Stimulated activated CD4-positive, alpha-beta T cell treated with anti-CD3 and anti-CD28 coated beads, Interleukin-2, amount 100 ng/mL, for 48 hours (primary cell): ENCODE measurements around the gene HOXB1.

Source experiments
- DNase-seq, 2 donors: peaks; one replicate each; pipeline ENCODE4 v3.0.0-alpha.2; 2020

Gene HOXB1

DNA sequence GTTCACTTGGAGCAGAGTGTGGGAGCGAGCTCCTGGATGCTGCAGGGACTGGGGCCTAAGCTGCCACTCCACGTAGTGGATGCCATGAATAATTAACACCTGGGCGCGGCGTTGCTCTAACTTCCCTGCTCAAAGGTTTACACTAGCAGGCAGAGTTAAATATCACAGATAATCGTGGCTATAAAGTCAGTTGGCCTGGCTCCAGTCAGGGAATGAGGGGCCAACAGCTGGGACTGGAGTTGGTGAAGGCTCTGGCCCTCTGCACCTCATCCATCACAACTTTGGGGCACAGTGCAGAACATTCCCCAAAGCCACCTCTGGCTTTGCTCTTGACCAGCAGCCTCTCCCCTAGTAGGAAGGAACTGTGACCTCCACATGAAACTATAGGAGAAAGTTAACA lies 36.4 kb upstream of the HOXB1 start:
- no peak for DNase-seq

DNA sequence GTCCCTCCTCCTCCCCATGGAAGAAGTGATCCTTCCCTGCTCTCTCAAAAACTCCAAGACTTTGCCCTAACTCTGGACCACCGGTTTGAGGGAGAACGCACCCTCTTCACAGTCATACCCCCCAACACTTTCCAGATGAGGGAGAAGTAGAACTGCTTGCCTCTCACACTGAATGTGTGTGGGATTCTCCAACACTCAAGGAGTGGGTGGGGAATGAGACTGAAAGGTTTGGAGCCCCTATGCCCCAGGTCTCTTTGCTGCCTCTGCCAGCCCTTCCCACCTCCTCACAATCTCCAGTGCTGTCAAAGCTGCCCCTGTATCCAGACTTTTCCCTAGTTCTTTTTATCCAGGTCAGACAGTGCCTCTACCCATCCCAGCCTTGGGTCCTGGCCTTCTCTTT lies 35.9 kb upstream of the HOXB1 start:
- DNase-seq, result no peak

DNA sequence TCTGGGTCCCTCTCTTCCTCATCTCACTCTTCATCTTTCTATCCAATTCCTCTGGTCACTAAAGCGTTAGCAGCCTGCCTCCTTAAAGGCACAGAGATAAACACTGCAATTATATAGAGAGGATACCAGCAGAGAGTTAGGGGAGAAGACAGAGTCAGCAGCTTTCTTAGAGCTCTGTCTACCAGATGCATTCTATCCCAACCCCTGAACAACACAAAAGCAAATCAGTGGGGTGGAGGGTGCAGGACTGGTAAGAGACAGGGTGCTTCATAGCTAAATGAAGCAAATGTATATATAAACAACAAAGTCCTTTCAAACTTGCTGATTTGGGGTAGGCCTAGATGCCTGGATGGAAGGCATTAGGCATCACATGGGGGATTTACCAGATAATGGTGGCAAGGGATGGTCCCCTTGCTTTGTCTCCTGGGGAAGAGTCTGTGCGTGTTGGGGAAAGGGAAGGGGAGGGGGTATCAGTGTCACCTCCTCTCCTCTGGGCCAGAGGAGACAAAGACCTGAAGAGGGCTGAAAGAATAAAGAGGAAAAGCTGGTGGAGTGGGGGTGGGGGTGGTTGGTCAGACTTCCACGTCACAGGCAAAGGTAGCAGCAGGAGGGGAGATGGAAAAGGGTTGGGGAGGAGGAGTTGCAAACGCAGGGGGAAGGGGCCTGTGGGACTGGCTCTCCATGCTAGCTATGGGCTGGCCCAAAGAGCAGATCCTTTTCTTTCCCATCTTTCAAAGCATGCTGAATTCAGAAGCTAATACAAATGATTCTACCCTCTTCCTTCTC lies 35.3 kb upstream of the HOXB1 start:
- no peak for DNase-seq

DNA sequence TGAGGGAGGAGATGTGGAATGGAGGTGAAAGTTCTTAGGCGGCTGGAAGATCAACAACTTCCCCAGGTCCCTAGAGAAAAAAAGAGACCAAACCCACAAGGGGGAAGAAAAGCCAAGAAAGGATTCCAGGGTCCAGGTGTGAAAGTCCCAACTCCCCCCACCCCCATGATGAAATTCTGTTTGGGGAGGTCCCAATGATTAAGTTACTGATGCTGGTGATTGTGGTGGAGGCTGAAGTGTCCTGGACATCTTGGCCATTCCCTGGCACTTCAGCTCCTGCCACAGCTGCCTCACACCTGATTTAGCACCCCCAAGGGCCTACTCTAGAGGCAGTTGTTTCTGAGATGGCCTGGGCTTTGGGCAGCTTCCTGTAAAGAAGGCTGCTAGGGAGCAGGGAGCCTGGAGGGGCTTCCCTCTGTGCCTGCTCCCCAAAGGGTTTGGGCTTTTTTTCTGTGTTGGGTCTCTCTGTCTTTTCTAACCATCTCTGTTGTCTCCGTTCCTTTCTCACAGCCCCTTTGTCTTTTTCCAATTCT lies 34.3 kb upstream of the HOXB1 start:
- no peak for DNase-seq

DNA sequence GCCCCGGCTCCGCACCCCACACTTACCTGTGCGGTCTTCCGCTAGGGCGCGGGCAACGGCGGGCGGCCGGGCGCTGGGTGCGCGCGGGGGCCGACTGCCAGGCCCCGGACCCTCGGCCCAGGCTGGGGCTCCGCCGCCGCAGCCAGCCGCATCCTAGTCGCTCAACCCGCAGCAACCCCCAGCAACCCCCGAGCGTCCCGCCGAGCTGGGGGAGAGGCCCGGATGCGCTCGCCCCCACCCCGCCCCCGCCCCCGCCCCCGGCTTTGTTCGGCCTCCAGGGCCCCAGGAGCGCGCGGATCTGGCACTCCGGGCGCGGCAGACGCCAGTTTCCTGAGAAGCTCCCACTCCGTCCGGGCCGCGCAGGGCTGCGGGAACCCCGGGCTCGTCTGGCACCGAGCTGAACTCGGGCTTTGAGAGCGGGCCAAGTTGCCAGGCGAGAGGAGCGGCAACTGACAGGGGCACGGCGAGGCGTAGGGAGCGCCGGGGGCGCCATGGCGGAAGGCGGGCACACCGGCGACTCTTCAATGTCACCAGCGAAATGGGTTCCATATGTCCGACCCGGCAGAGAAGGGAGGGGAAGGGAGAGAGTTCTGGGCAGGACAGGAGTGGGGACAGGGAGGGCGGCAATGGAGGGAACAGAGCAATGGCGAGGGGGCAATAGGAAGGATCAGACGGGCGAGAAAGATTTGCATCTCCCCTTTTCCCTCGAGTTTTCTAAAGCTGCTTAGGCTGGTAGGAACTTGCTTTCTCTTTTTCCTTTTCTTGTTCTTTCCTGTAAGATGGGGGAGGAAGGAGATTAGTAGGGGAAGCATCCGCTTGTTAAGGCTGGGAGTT lies 33.6 kb upstream of the HOXB1 start:
- DNase-seq, result no peak

DNA sequence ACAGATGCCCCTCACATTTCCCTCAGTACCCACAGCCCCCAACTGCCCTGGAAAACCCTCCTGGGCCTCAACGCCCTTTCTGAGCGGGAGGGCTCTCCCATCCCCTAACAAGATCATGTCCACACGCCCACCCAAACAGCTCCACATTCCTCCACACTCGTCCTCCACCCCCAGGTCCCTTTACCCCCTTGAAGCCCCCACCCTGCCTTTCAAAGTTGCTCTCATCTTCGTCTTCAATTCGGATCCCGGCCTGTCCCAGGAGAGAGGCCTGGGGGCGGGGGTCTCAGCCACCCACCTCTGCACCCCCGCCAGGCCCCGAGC lies 33.0 kb upstream of the HOXB1 start:
- DNase-seq, result no peak

DNA sequence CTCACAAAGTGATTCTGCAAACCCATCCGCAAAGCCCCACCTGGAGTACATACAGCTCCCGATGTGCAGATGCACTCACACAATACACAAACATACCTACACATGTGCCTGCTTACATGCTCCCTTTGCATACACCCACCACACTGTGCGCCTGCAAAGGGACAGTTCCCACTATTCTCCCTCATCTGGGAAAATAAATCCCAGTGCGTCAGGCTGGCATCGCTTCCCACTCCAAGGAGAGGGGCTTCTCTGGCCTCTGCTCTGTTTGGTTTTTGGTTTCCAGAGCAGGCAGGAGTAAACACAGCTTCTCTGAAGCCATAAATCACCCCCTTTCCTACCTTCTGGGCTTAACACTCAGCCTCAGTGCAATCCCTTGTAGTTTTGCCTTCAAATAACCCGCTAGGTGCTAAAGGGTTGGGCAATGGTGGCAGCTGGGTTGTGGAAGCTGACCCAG lies 32.6 kb upstream of the HOXB1 start:
- DNase-seq, result no peak

DNA sequence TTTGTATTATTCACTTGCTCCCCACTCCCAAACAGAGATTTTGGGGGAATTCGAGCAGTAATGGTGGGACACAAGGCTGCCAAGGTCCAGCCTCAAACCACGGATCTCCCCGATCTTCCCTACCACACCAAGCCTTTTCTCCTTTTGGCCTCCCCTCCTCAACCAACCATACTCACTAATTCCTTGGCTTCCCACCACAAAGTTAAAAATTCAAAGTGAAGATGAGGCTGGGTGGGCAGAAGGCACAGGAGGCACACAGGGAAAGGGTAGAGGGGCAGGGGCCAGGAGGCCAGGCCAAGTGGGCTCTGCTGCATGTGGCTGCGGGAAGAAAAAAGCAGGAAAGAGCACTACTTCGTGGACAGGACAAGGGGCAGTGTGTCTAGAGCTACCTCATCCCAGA lies 32.1 kb upstream of the HOXB1 start:
- DNase-seq, result no peak

DNA sequence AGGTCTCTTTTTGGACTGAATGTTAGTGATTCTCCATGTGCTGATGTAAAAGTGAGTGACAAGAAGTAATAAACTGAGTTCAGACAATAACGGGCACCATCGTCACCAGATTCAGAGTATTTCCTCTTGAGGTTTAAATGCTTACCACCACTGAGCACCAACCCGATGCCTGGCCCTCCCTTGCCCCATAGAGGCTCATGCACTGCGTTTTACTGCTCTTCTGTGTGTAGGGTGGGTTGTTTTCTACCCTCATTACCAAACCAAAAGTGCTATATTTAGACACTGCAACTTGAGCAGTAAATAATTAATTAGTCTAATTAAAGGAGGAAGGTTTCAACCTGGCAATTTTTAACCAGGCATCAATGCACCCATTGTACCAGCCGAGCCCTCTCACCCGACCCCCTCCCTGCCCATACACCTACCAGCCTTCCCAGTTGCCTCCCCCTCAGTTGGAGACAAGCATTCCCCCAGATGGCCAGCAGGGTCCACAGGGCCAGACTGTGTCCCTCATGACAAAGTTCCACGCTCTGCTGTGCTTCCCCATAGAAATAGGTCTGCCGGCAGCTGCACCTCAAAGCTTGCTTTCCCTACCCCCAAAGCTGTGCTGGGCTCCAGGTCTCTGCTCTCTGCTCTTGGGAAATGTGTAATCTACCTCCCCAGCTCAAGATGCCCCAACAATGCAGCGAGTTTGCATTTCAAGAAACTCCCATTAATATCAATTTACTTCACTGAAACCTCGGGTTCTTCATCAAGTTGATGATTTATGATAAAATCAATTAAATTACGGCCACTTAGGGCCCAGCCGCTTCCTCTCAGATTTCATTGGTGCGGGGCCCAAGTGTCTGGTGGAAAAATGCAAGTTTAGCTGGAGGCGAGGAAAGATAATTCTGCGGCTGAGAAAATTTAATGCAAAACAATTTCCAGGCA lies 31.3 kb upstream of the HOXB1 start:
- DNase-seq, result no peak

DNA sequence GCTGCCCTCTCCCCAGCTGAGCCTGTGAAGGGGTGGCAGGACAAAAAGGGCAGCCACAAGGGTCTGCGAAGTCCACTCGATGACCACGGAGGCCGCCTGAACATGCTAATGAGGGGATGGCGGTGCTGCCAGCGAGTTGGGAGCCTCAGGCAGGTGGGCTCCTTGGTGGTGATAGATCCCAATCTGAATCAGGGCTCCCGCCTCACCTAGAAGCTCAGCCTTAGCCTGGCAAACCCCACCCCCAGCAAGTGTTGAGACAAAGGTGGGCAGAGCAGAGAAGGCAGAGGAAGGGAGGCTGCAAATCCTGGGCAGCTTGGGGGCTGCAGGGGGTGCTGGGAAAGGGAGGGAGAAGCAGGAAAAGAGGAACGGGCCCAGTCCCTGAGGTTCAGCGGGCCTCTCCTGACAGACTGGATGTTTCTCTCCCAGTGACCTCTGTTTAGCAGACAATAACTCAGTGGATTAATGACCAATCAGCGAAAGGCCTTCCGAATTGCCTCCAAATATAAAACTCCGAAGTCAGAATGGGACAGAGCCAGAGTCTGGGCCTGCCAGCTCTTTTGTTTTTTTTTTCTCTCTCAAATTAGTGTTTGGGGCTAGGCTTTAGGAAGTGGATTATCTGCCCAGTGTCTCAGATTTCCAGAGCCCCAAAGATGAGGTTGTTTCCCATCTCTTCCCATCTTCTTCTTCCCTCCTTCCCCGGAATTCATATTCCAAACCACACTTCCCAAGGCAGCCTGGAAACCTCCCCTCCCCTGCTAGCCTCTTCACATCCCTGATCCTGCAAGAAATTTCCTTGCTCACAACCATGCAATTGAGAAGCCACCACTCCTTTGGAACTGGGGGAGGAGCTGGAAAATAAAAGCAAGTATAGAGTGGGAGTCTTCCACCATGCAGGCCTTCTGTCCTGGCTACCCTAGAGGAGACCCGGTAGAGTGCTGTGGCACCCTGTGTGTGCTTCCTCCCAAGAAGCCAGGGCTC lies 29.3 kb upstream of the HOXB1 start:
- no peak for DNase-seq

DNA sequence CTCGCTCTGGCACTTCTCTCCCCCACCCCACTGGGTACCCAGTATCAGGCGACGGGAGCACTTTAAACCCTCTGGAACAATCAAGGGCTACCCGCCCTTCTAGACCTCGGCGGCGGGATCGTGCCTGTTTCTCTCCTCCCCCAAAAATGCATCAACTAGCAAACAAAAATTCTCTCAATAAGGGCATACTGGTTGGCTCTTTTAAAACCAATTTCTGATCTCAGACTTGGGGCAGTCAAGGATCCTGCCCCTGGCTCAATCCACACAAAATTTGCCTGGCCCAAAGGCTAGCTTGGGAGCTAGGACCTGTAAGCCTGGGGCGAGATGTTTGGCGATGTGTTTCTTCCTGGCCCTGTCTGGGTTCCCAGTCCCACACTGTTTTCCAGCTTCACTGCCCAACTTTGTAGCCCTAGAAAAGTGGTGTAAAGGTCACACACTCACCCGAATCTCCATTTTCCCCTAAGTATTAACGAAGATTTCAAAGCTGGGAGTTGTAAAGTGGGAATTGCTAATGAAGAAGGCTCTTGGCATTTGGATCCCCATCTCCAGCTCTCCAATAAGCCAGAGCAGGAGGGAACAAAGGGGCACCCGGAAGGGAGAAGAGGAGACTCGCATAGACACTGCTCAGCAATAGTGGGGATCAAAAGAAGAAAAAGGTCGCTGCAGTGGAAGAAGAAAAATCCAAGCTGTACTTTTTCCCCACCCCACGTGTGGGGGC lies 28.5 kb upstream of the HOXB1 start:
- DNase-seq, result no peak

DNA sequence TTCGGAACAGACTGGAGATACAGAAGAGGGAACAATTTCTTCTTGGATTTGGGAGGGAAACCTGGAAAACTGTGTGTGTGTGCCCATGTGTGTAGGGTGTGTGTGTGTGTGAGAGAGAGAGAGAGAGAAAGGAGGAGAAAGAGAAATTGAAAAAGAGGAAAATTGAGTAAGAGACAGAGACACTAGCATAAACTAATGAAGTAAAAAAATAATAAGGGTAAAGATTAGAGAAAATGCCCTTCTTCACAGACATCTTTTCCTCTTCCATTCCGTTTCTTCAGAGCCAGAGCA lies 28.0 kb upstream of the HOXB1 start:
- DNase-seq, result no peak

DNA sequence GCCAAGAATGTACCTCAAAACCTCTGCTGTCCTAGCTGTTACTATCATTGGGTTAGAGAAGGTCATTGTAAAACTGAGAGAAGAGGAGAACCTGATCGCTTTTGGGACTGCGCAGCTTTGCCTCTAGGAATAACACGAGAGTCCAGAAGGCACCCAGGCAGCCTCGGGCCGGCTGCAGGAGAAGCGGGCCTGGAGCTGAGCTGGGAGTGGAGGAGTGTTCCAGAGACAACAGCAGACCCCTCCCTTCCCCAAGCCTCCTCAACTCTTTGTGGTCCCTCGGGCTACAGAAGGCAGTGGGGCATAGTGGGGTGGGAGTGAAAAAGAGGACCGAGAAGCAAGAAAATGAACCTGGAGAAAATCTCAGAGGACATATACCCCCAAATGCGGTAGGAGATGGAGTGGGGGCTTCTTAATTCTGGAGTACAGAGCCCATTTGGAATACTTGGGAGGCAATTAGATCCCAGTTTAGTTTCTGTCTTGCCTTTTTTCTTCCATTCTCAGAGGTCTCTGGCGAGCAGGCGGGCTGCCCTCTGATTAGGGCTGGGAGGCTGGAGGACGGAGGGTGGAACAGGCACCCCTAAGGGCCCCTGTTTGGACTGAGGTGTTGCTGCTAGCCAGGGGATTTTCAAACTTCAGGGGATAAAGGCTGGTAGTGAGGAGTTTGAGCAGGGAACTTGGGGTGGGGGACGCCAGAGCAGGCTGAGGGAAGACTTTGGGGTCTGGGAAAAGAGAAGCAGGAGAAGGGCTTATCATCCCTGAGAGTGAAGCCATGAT lies 27.4 kb upstream of the HOXB1 start:
- DNase-seq, result no peak

DNA sequence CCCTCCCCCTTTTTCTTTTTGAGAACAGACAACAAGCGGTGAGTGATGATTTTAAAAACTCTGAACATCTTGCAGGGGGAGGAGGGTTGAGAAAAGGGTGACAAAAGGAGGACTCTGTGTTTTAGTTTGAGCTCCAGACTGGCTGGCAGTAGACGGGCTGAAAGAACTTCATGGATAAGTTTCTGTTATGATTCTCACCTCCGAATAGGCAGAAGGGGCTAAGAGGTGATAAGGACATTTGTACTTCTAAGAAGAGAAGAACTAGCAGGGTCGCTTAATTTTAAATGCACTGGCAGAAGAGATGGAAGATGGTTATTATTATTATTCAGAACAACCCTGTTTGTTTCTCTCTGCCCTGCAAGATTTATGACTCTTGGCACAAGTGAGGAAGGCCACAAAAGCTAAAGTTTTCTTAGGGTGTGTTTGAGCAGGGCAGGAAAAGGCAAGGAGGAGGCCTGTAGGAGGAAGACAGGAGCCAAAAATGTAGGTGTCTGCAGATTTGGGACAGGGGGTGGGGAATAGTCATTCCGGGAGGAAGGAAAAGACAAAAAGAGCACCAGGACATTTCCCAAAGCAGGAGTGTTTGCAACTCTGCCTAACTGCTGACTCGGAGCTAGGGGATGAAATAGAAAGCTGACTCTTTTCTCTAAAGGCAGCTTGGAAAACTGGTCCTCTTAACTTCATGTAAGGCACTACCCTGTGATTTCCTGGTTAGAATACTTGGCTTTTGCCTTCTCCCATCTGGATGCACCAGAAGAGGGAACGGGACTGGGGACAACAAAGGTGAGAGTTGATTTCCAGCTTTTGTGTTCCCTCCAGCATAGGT lies 26.0 kb upstream of the HOXB1 start:
- no peak for DNase-seq

DNA sequence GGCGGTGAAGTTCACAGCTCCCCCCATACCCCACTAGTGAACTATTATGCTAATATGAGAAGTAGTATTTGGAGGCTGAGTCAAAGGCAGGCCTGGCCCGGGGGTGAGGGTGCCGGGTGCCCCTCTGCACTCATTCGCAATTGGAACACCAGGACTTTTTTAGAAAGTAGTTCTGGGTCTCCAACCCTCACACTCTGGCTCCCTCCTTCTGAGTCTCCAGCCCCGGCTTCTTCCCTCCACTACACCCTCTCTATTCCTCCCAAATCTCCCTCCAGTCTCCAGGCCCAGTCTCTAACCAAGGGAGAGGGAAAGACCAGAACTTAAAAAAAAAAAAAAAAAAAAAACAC lies 25.4 kb upstream of the HOXB1 start:
- no peak for DNase-seq

DNA sequence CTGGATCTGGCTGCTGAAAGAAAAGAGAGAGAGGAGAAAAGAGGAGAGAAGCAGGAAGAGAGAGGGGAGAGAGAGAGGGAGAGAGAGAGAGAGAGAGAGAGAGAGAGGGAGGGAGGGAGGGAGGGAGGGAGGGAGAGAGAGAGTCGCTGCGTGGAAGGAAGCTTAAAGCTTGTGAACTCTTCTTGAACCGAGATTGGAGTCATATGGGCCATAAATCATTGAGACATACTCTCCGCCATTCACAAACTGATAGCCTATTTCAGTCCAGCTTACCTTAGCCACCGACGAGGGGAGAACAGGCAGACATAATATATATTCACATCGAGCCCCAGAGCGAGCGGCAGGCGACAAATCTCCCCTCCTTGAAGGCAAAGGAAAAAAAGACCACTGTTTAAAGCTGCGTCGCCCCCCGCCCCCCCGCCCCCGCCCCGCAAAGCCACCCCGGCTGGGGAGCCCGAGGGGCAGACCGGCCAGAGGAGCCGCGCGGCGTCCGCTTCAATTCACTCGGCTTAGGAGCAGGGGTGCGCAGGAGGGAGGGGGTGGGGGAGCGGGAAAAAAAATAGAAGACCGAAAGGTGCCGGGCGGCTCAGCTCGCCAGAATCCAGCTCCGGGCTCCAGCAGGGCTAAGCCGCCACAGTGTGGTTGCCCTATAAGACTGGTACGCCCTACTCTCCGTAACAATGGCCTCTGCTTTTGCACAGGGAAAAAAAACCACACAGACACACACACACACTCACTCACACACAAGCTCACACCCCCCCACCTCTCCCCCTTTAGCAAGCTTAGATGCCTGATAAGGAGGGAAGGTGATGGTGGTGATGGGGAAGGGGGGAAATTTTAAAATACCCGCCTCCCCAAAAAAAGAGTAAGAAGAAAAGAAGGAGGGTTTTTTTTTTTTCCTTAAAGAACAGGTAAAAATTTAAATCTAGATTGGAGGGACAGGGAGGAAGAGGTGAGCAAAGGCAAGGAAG lies 24.7 kb upstream of the HOXB1 start:
- no peak for DNase-seq

DNA sequence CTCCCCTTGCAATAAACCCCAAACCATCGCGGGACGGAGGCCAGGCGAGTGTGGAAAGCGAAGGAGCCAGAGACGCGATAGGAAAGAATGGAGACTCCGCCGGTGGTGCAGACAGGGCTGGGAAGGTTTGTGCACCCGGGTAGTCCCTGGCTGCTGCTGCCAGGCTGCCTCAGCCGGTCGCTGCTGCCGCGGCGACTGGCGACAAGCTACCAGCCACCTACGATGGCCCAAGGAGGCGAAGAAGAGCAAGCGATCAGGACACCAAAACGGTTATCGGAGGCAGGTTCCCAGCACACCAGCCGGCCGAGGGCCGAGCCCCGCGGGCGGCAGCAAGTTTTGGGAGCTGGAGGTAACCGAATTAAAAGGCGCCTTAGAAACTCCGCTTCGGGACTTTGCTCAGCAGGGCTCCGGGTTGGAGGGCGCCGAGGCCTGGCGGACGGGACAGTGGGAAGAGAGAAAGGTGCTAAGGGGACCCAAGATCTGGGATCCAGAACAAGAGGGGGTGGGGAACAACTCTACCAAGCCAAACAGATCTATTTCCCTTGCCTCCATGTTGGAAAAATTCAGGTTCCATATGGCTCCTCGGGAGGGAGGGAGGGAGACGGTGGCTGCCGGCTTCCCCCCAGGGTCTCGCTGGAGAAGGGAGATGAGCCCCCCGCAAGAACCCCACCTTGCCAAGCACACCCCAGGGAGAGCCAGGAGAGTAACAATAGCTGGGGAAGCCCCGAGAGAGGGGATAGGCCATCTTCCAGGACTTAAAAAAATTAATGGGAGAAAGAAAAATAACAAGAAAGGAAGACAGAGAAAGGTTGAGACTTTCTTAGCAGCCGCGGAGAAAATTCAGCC lies 23.8 kb upstream of the HOXB1 start:
- no peak for DNase-seq

DNA sequence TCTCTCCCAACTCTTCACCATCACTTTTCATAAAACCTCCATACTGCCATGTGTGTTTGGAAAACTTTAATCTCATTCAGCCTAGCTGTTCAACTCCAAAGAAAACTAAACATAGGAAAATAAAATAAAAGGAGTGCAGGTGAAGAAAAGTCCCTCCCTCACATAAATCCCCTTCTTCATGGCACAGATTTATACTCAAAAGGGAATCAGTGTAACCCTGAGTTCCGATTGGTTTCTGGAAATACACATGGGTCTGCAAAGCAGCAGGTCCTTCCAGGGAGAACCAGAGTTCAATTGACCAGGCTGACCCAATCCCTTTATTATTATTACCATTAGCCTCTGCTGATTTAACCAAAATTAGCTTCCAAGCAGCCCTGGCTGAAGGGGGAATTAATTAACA lies 23.0 kb upstream of the HOXB1 start:
- DNase-seq, result no peak
